Peyer's patch (tissue), 4 donors: ENCODE data around the gene USP53.

Experiments used
- CTCF ChIP-seq, 6 experiments: fragments of 450-650 bp in 4 of 6; fragments of 200-600 bp in 2 of 6; sonication (generic) in 1 of 6; IDR thresholded peaks; one replicate each; pipeline ENCODE4 v1.5.1; 2017 to 2019; ENCODE audit warnings: antibody characterized with exemption in 6 of 6, mild to moderate bottlenecking in 3 of 6, moderate library complexity in 1 of 6
- POLR2A ChIP-seq, 2 donors: fragments of 450-650 bp; IDR thresholded peaks; one replicate each; pipeline ENCODE4 v1.5.1; 2017; ENCODE audit warnings: antibody characterized with exemption in 2 of 2, mild to moderate bottlenecking in 2 of 2, moderate library complexity in 2 of 2

DNA sequence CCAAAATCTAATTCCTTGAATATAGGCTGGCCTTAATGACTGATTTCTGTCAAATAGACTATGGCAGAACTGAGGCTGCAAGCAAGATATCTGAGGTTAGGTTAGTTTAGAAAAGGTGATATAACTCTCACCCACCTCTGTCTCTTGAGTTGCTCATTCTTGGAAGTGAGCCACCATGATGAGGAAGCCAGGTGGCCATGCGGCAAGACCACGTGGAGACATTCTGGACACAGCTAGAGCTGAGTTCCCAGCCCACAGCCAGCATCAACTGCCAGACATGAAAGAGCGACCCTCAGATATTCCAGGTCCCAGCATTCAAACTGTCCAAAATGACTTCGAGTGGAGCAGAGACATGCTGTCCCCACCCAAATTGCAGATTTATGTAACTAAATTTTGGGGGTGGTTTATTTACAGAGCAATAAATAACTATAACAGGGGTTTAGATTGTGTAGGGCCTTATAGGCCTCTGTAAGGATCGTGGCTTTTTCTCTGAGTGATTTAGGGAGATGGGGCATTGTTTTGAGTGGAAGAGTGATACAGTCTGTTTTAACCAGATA is 33.7 kb downstream of the USP53 start:
- TF ChIP-seq CTCF (IDR thresholded peaks at IDR 0.05) (no peak), POLR2A (IDR thresholded peaks at IDR 0.05) (no peak)
